Activated CD8-positive, alpha-beta T cell treated with anti-CD3 and anti-CD28 coated beads, Interleukin-2, amount 10 ng/mL, durations not matched to agents 7 days and 5 days (primary cell): ENCODE data around the gene PGAP1. TPM values are rescaled to one million over a fixed set of nuclear protein-coding genes. Genes with fewer than 3 reads are reported as not detected.
A peak's percentile ranks its signal among the peaks of the same experiment; 100 is the strongest.

Experiments used
- ATAC-seq: fragments of 150-1000 bp; cut with Tn5 transposase; one replicate; pipeline ENCODE4 v1.10.0; 2021; ENCODE audit warnings: moderate library complexity
- CTCF ChIA-PET: fragments of 350-600 bp; sonication (Branson Sonifier 250); formaldehyde crosslinking; loops from one replicate; lab custom pipeline; 2021; ENCODE audit warnings: antibody characterized with exemption; lab: Charles Lee
- POLR2A ChIA-PET: fragments of 350-600 bp; sonication (Branson Sonifier 250); formaldehyde crosslinking; loops from one replicate; lab custom pipeline; 2021; ENCODE audit warnings: antibody characterized with exemption; lab: Charles Lee
- DNase-seq: peaks from one replicate; pipeline ENCODE4 v3.0.0-alpha.2; 2020
- H3K27ac Mint-ChIP-seq: one replicate; pipeline ENCODE4 v1.8.0; 2021; ENCODE audit warnings: mild to moderate bottlenecking, mixed read lengths
- H3K27me3 Mint-ChIP-seq: one replicate; pipeline ENCODE4 v1.8.0; 2021; ENCODE audit warnings: low read depth, mixed read lengths
- H3K36me3 Mint-ChIP-seq: one replicate; pipeline ENCODE4 v1.8.0; 2021; ENCODE audit warnings: low read depth, mixed read lengths
- H3K4me1 Mint-ChIP-seq: one replicate; pipeline ENCODE4 v1.8.0; 2021; ENCODE audit warnings: low read depth, mixed read lengths
- H3K4me3 Mint-ChIP-seq: one replicate; pipeline ENCODE4 v1.8.0; 2021; ENCODE audit warnings: mild to moderate bottlenecking, mixed read lengths
- H3K9me3 Mint-ChIP-seq: one replicate; pipeline ENCODE4 v1.8.0; 2022; ENCODE audit warnings: mixed read lengths; ENCODE audit not compliant: insufficient read depth
- total RNA-seq, 2 experiments: library from RNA; stranded (reverse); gene quantifications; one replicate each; pipeline ENCODE4 v1.2.3, GENCODE V29; 2021

PGAP1 gene
- total RNA-seq, 2 experiments from 2014 or later, result 33.9 to 39.5 TPM

DNA sequence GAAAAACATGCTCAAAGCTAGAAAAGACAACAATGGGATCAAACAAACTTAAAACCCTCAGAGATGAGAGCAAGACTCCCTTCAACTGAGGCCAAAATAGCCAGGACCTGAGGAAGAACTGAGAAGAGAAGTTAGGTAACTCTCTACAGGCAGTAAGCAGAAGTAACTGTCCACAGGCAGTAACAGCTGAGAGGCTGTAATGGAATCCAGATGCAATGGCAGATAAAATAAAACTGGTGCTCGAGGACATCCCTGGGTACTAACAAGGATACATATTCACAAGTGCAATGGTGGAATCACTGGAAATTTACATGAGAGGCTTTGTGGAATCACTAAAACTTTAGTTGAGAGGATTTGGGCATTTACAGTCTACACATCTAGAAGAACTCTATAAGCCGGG lies 86.9 kb downstream of the PGAP1 start:
- Mint-ChIP-seq H3K9me3 (no peaks in the 10 kb centered on the region), H3K4me3 (no peak overlapping the region), H3K27me3 (no peaks in the 10 kb centered on the region), H3K27ac (no peak overlapping the region), H3K4me1 (no peaks in the 10 kb centered on the region), H3K36me3 (peaks cover 46% of the 10 kb centered on the region)
- CTCF ChIA-PET, result interaction anchor here (1.0 kb wide), 1 partner anchor 17 kb away, joined by 3 read pairs; no protein-coding TSS in a partner anchor
- DNase-seq (no peak), ATAC-seq (no peak)
- POLR2A ChIA-PET, result no interaction called here

DNA sequence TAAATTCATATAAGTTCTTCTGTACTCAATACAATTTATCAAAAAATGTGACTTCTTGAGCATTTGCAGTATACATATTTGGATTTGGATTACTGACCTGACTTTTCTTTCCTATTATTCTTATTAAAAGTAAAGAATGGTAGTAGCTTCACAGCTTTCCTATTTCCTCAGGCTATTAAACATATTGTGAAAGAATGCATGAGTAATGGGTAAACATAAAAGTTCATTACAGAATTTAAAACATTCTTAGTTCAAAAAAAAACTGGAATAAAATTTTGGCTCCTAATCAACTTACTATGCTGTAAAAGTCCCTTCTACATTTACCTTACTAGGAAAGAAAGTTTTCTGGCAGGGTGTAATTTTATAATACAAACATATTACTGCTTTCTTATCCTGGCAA lies 90.1 kb downstream of the PGAP1 start:
- Mint-ChIP-seq H3K4me3 (no peak overlapping the region), H3K36me3 (peaks cover 48% of the 10 kb centered on the region)
- POLR2A ChIA-PET, result no interaction called here

DNA sequence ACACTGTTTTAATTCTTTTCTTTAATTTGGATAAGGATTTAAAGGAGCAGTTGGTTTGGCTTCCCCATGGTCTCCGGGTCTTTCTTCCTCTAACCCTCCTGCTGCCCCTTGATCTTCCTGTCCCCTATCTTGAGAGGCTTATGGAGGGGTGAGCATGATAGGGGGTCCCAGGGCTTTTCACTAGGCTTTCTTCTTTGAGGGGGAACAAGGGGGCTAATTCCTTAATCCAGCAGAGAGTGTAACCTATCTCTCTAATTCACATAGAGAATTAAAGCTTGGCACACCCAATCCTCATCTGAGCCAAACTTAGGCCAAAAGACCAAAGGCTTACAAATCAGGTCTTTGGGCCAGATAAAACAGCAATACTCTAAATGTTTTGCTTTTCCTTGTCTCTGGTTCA lies 95.8 kb downstream of the PGAP1 start:
- Mint-ChIP-seq H3K9me3 (no peaks in the 10 kb centered on the region), H3K27ac (no peak overlapping the region), H3K36me3 (peaks cover 20% of the 10 kb centered on the region), H3K4me1 (peaks cover 11% of the 10 kb centered on the region), H3K4me3 (no peak overlapping the region), H3K27me3 (no peaks in the 10 kb centered on the region)
- ChIA-PET POLR2A (no interaction called here), CTCF (no interaction called here)
- no peak for DNase-seq
- no peak for ATAC-seq

More for the DNA sequence above, 90.1 kb downstream of the PGAP1 start:
- H3K9me3 Mint-ChIP-seq, result no peaks in the 10 kb centered on the region
- CTCF ChIA-PET, result no interaction called here
- H3K4me1 Mint-ChIP-seq, result no peaks in the 10 kb centered on the region
- H3K27ac Mint-ChIP-seq, result no peak overlapping the region
- no peaks in the 10 kb centered on the region for H3K27me3 Mint-ChIP-seq
- no peak for ATAC-seq
- no peak for DNase-seq

DNA sequence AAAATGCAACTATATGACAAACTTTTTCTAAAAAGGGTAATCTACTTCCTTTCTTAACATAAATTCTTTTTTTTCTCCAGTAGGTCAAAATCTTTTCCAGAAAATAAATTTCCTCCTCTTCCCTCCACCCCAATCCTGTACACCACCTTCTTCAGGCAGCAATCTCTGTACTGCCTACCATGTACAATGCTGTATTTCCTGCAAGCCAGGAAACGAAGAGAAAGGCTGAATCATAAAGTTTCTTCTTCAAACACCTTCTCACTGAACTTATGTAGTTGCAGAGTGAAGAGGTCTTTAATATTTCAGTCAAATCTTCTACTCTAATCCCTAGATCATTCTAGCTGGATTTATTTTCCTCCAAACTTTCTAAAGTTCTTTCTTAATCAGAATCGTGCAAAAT lies 99.2 kb downstream of the PGAP1 start:
- Mint-ChIP-seq H3K9me3 (no peaks in the 10 kb centered on the region), H3K4me1 (peaks cover 11% of the 10 kb centered on the region), H3K27me3 (no peaks in the 10 kb centered on the region), H3K27ac (no peak overlapping the region), H3K36me3 (peaks cover 22% of the 10 kb centered on the region), H3K4me3 (no peak overlapping the region)
- DNase-seq (no peak), ATAC-seq (peak; percentile 44)
- ChIA-PET CTCF (interaction anchor here (1.0 kb wide), 1 partner anchor 76 kb away, joined by 3 read pairs; no protein-coding TSS in a partner anchor), POLR2A (interaction anchor here (1.1 kb wide), 1 partner anchor 28 kb away, joined by 4 read pairs; the partner anchor contains the start of gene GTF3C3)

DNA sequence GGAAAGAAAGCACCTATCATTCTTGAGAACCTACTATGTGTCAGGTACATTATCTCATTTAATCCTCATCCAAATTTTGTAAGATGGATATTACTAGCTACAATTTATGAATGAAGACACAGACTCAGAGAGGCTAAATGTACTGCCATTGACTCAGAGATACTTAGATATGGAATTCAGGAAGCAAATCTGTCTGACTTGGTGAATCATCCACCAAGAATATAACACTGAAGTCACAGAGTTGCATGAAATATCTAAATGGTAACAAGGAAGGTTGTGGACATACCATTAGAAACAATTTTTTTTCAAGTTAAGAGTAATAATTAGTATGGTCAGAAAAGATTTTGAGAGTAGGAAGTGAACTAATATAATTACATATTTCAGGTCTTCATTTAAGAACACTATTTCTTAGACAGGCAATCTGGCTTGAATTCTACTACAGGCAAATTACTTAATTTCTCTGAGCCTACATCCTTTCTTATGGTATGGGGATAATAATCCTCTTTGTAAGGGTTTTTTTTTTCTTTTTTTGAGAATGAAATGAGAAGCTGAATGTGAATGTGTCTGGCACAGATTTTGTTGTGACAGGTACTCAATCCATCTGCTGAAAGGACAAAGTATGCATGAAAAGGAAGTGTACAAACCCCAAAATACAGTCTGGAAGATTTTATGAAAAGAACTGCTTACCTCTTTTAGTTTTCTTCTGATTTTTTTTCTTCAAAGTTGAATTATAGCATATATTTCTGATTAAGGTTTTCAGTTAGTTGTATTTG lies 102.6 kb downstream of the PGAP1 start:
- POLR2A ChIA-PET, result no interaction called here
- Mint-ChIP-seq H3K27me3 (peaks cover 2% of the 10 kb centered on the region), H3K9me3 (peaks cover 12% of the 10 kb centered on the region), H3K27ac (no peak overlapping the region), H3K36me3 (peaks cover 11% of the 10 kb centered on the region), H3K4me1 (peaks cover 11% of the 10 kb centered on the region), H3K4me3 (no peak overlapping the region)
- DNase-seq (no peak), ATAC-seq (no peak)
- CTCF ChIA-PET, result no interaction called here

DNA sequence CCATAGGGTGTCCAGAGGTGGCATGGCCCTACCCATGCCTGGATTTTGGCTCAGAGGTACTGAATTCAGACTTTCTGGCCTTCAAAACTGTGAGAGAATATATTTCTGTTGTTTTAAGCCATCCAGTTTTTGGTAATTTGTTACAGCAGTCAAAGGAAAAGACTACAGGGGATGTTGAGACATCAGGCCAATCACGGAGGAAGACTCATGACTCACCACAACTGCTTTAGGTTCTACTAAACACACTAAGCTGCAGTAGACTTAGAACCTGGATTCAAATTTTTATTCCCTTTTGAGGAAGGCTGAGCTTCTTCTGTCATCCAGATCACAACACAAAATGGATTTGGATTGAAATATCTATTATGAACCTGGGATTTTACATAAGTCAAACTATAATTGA lies 105.3 kb downstream of the PGAP1 start:
- CTCF ChIA-PET, result interaction anchor here (0.6 kb wide), 1 partner anchor 136 kb away, joined by 3 read pairs; no protein-coding TSS in a partner anchor
- POLR2A ChIA-PET, result no interaction called here
- Mint-ChIP-seq H3K4me1 (no peaks in the 10 kb centered on the region), H3K36me3 (peaks cover 15% of the 10 kb centered on the region), H3K27me3 (peaks cover 8% of the 10 kb centered on the region), H3K27ac (no peak overlapping the region), H3K9me3 (peaks cover 22% of the 10 kb centered on the region), H3K4me3 (no peak overlapping the region)
- no peak for DNase-seq
- no peak for ATAC-seq

DNA sequence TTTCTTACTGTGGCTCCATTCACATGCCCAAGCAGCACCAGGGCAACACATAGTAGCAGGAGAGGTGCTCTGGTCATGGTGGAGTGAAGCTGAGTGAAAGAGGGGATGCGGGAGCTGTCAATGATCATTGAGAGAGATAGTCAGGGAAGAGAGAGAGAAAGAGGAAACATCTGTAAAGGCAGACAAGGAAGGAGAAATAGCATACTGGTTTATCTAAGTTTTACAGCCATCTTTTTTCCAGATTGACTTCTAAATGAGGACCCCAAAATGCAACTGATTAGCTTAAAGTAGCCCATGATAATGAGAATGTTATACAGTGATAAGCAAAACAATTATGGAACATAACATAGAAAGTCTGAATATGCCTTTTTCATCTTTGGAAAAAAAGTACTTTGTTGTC lies 117.2 kb downstream of the PGAP1 start, which contains the start of gene C2orf66:
TSS of gene C2orf66 (minus strand) at position 96 of the 400 bp plus-strand sequence. CDS start at position 77, 19 bp downstream.
- ATAC-seq (no peak), DNase-seq (no peak)
- Mint-ChIP-seq H3K27me3 (peaks cover 39% of the 10 kb centered on the region), H3K4me1 (no peaks in the 10 kb centered on the region), H3K4me3 (no peak within 1 kb of the TSS), H3K27ac (no peak within 1 kb of the TSS), H3K36me3 (no peaks in the 10 kb centered on the region), H3K9me3 (no peaks in the 10 kb centered on the region)
- POLR2A ChIA-PET, result interaction anchor here (1.2 kb wide), 1 partner anchor 10 kb away, joined by 7 read pairs; the partner anchor contains the start of gene GTF3C3
- CTCF ChIA-PET, result interaction anchor here (1.3 to 1.6 kb wide), 2 partner anchors 9 to 10 kb away, joined by 3 to 5 read pairs; partner anchors contain the start of gene GTF3C3

DNA sequence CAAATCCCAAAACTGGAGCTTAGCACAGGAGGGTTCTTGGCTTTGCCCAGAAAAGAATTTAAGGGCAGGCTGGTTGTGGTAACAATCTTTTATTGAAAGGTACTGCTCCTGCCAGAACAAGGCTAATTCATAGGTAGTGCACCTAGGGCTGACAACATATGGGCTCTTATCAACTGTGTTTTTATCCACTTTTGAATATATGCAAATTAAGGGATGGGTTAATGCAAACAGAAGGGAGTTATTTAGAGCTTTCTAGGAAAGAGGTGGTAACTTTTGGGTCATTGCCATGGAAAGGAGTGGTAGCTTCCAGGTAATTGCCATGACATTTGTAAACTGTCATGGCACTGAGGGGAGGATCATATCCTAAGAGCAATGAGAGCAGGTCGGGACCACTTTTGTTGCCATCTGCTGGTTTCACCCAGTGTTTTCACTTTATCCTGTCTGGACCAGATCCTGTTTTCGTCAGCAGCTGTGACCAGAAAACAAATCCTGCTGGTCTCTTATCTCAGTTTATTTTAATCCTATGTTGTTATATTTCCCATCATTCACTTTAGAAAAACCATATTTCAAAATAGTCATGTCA lies 118.3 kb downstream of the PGAP1 start:
- H3K27me3 Mint-ChIP-seq, result peaks cover 41% of the 10 kb centered on the region
- DNase-seq (no peak), ATAC-seq (no peak)
- no peak overlapping the region for H3K4me3 Mint-ChIP-seq
- H3K36me3 Mint-ChIP-seq, result no peaks in the 10 kb centered on the region
- H3K4me1 Mint-ChIP-seq, result no peaks in the 10 kb centered on the region
- no peak overlapping the region for H3K27ac Mint-ChIP-seq
- CTCF ChIA-PET, result interaction anchor here (1.0 to 1.3 kb wide), 2 partner anchors 10 to 11 kb away, joined by 3 read pairs; no protein-coding TSS in a partner anchor
- no peaks in the 10 kb centered on the region for H3K9me3 Mint-ChIP-seq
- POLR2A ChIA-PET, result no interaction called here

DNA sequence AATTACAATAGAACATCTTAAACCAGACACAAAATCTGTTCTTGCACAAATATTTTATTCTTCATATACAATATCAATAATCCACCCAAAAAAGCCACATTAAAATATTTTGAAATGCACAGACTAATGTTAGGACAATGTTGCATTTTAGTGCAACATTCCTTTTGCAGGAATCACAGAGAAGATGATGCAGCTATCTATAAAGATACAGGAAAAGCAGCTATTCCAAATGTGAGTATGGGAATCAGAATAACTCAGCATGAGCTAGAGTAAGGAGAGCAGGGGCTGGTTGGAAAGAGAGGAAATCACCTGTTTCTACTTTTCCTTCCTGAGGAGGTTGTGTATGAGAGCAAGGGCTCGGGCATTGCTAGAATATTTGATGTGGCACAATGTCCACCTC lies 122.1 kb downstream of the PGAP1 start:
- DNase-seq (no peak), ATAC-seq (no peak)
- Mint-ChIP-seq H3K4me1 (peaks cover 5% of the 10 kb centered on the region), H3K9me3 (no peaks in the 10 kb centered on the region), H3K27ac (no peak overlapping the region), H3K4me3 (no peak overlapping the region), H3K36me3 (peaks cover 4% of the 10 kb centered on the region), H3K27me3 (peaks cover 27% of the 10 kb centered on the region)
- ChIA-PET POLR2A (no interaction called here), CTCF (no interaction called here)

DNA sequence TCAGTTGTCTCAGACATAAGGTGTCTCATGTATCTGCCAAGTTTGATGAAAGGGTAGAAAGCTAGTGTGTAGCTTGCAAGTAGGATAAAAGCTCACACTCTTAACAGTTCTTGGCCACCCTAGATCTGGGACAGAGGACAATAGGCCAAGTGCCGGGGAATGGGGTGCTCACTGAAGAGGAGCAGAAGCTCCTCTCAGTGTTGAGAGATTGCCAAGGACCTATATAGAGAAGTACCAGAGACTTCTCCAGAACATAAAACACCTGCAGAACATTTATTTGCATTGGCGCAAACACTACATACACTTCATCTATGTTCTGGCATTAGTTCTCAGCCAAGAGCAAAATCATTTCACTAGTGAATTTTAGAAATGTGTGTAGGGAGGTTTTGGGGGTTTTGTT lies 124.1 kb downstream of the PGAP1 start:
- DNase-seq, result no peak
- Mint-ChIP-seq H3K4me1 (peaks cover 14% of the 10 kb centered on the region), H3K36me3 (peaks cover 13% of the 10 kb centered on the region), H3K27me3 (peaks cover 20% of the 10 kb centered on the region), H3K4me3 (no peak overlapping the region), H3K9me3 (no peaks in the 10 kb centered on the region), H3K27ac (no peak overlapping the region)
- ChIA-PET POLR2A (no interaction called here), CTCF (interaction anchor here (1.2 kb wide), 2 partner anchors 9 to 366 kb away, joined by 3 to 4 read pairs; no protein-coding TSS in a partner anchor)
- ATAC-seq, result no peak

DNA sequence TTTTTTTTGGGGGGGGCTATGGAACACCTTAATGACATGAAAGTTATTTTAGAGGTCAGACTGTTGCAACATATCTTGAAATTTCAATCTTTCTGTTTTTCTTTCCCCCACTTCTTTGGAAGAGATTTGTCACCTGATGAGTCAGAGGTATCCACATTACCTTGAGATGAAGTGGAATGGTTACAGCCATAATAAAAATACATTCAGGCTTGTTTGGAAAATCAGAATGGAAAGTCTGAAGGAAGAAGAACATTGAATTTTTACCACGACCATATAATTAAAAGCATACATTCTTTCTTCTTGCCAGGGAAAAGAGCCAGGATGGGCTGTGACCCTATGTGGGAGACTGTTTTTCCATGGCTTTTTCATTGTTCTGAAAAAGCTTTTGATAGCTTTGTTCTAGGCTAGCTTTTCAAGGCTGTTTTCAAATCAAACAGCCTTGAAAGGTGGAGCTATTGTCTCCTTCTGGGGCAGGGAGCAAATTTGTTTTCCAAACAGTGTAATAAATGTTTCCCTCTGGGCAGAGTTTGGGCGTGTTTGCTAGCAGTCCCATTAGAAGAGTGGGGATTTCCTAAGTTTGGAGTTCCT lies 124.7 kb downstream of the PGAP1 start:
- ChIA-PET CTCF (interaction anchor here (1.2 kb wide), 2 partner anchors 9 to 367 kb away, joined by 3 to 4 read pairs; no protein-coding TSS in a partner anchor), POLR2A (no interaction called here)
- Mint-ChIP-seq H3K27ac (no peak overlapping the region), H3K27me3 (peaks cover 18% of the 10 kb centered on the region), H3K9me3 (no peaks in the 10 kb centered on the region), H3K36me3 (peaks cover 19% of the 10 kb centered on the region), H3K4me3 (no peak overlapping the region), H3K4me1 (peaks cover 20% of the 10 kb centered on the region)
- DNase-seq (no peak), ATAC-seq (no peak)
